CD4-positive, alpha-beta T cell treated with Interleukin-21 for 1 hour (primary cell): ENCODE results near the gene ZNF100.
"Not testable (repeated sequence)": the region's sequence is repeated elsewhere in the genome, so short reads cannot be mapped to it uniquely, and the experiment has no call there.

Experiments
- DNase-seq: peaks from one replicate; pipeline ENCODE4 v3.0.0-alpha.2; 2020

The ZNF100 gene

DNA sequence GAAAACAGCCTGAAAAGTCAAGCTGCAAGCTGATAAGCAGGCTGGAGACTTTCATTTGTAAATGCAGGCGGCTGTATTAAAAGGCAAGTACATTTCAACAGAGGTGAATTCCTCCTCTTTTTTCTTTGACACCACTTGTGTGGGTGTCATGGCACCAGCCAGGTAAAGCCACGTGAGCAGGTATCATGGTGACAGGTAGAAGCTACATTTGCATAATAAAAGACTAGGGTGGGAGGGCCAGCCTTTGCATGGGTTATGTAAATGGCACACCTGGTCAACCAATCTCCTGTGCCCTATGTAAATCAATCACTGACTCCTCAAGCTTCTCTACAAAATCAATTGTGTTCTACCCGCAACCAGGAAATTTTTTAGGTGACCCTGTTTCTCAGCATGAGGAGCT, 68.2 kb downstream of the ZNF100 start:
- no peak for DNase-seq

DNA sequence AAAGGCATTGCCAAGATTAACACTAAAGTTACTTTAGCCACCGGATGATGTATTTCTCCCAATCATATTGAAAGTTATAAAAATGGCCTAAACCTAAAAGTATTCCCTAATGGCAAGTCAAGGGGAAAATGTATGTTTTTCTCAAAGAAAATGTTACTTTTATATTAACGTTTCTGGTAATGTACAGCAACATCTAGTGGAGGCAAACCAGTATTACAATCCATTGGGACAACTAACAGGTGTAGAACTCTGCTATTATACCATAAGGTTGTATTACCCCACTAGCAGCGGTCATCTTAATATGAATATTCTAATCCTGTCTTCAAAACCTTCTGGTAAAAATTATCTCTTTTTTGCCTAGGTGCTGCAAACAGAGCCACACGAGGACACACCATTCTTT, 69.2 kb downstream of the ZNF100 start:
- DNase-seq: peak; percentile 49

DNA sequence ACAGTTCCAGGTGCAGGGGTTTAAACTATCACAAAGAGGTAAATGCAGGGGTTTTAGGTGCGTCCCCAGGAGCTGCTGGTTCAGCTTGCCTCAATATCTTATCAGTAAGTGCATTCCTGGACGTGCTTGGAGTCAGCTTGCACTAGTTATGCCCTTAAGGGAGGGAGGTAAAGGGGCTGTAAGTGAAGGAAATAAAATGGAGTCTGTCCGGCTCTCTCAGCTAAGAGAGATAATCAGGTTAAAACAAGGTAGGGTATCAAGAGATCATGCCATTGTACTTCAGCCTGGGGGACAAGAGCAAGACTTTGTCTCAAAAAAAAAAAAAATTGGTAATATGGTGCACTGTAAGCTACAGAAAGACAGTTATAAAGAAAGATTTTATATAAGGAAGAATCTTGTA, 69.7 kb downstream of the ZNF100 start:
- DNase-seq: no peak

DNA sequence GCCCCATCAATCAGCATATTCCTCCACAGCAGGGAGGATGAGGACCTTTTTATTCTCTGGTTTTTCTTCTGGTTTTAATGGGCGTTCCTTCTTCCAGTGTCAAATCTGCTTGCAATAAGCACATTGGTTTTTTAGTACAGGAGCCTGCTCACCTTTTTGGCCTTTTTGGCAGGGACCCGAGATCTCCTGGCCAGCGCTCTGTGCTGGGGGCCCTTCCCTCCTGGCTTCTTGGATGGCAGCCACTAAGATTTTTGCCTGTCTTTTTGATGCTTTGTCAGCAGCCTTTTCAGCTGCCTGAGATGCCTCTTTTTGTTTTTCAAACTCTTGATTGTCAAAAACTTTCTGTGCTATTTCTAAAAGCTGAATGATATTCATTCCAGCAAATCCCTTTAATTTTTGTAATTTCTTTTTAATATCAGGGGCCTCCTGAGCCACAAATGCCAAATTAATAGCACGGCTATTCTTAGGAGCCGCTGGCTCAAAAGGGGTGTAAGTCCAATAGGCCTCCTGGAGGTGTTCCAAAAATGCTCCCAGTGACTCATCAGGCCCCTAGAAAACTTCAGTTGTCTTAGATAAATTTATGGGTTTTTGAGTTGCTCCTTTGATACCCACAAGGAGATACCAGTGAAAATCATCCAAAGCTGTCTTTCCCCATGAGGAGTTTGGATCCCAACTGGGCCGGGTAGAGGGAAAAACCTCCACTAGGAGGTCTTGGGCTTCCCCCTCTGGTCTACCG, 73.0 kb downstream of the ZNF100 start:
- no peak for DNase-seq

DNA sequence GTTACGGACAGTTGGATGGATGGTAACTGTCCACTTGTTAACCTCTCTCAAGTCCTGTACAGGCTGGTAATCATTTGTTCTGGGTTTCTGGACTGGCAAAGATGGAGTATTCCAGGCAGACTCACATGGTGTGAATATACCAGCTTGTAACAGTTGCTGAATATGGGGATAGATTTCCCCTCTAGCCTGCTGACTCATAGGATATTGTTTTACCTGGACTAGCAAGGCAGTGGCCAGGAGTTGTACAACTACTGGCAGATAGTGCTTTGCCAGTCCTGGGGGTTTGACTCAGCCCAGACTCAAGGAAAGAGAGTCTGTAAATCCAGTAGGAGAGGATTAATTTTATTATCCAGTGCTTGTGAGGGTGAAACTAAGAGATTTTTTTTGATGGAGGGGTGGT, 74.0 kb downstream of the ZNF100 start:
- no peak for DNase-seq

DNA sequence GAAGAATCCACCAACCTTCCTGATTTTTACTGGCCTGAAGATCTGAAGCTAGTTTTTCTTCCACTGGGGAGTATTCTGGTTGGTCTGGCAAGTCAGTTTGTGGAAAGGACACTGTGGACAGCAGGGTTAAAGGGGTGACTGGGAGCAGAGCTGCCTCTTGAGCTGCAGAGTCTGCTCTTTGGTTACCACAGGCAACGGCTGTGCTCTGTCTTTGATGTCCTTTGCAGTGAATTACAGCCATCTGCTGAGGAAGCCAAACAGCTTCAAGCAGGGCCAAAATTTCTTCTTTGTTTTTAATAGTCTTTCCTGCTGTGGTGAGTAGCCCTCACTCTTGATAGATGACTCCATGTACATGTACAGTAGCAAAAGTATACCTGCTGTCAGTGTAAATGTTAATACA, 75.7 kb downstream of the ZNF100 start:
- DNase-seq: no peak

DNA sequence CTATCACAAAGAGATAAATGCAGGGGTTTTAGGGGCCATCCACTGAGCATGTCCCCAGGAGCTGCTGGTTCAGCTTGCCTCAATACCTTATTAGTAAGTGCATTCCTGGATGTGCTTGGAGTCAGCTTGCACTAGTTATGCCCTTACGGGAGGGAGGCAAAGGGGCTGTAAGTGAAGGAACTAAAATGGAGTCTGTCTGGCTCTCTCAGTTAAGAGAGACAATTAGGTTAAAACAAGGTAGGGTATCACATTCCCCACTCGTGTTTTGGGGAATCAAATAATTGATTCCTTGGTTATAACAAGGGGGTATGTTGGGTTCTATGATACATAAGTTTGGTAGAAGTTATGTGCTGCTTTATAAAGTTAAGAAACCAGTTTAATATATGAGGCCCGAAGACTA, 78.9 kb downstream of the ZNF100 start:
- DNase-seq: no peak

DNA sequence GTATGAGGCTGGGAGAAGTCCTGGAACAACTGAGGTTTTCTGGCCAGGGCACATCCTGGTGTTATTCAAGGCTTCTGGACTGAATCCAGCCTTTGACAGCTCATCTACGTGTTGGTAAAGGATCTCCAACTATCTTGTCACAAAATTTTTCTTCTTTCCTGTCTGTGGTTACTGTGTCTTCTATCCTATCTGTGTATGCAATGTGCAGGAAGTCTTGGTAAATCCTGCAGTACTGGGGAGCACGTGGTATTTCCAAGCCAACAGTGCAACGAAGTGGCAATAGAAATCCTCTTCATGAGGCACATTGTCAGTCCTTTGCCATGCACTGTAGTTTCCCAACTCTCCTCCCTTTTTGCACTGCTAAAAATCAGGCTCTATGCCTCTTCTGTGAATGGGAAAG, 86.7 kb downstream of the ZNF100 start:
- DNase-seq: no peak

DNA sequence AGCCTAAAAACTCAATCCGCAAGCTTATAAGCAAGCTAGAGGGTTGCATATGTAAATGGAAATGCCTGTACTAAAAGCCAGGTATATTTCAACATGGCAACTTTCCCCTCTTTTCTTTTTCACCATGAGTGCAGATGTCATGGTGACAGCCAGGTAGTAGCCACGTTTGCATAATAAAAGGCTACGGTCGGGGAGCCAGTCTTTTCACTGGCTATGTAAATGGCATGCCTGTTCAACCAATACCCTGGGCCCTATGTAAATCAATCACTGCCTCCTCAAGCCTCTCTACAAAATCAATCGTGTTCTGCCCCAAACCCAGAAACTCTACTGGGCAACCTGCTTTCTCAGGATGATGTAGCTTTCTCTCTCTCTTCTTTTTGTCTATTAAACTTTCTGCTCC, 87.4 kb downstream of the ZNF100 start:
- no peak for DNase-seq

DNA sequence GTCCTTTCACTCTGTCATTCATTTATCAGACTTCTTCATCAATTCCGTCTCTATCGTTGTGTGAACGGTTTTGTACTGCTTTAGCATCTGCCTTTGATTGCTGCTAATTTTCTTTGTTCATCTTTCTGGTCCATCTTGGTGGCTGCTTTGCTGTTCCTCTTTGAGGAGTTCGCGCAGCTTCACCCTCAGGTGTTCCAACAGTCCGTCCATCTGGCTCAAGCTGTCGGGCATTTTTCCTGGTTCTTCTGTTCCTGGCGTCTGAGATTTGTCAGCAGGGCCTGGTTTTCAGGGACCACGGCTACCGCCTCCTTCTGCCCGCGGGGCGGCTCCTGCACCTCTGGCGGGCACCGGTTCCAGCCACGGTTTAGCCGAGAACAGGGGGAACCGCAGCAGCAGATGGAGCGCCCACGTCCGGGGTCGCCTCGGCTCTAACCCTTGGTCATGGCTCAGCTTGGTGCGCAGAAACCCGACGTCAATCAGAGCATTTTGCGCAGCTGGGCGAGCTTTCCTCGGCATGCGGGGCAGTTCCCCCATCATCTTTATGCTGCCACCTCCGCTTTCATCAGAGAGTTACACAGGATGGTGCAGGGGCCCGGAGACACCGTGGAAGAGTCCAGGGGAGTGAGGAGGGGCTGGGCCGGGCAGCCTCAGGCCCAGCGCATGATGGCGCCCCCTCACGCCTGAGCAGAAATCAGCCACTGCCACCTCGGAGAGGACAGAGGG, 89.5 kb downstream of the ZNF100 start:
- peak; percentile 4 for DNase-seq

DNA sequence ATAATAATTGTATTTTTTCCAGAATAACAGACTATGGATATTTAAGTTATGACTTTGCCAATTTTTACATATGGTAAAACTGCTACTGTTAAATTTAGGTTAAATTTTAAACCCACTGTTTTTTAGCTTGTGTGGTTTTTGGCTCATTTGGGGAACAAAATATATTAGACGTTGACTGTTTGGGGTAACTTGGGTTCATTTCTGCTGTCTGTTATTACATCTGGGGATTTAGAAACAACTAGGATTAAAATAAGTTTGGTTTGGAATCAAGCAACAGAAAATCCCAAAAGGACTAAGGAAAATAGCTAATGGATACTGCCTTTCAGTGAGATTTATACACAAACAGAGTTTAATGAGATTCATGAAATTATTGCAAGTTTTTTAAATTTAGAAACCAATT, 92.9 kb downstream of the ZNF100 start:
- DNase-seq: no peak

DNA sequence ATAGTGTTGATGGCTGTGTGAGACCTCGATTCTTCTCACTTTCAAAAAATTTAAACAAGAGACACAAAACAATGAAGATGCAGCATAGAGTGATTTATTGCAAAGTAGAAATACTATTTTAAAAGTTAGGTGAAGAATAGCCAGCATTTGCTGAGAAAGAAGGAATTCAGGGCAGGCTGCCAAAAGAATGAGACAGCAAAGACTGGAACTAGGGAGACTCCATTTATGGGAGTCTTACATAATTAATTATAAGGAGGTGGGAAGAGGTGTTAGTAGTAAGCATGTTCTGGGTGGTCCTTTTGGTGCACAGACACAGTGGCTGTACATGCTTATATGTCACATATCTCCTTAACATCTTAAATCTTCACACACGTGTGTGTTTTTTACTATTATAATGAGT, 93.9 kb downstream of the ZNF100 start:
- DNase-seq: not testable (repeated sequence)
